Suprapubic skin (tissue), 3 donors: Measurements from ENCODE around the gene IL27RA.

Source experiments
- EP300 ChIP-seq: sonication (generic); formaldehyde crosslinking; IDR thresholded peaks from one replicate; pipeline ENCODE4 v1.6.1; 2017; ENCODE audit warnings: antibody characterized with exemption
- POLR2A ChIP-seq, 2 donors: fragments of 450-650 bp; IDR thresholded peaks; one replicate each; pipeline ENCODE4 v1.6.1; 2017; ENCODE audit warnings: antibody characterized with exemption in 2 of 2, mild to moderate bottlenecking in 2 of 2, moderate library complexity in 2 of 2
- TF ChIP-seq, protein P1 (sequence below), 2 donors: fragments of 200-600 bp in 1 of 2; fragments of 450-650 bp in 1 of 2; sonication (generic) in 1 of 2; IDR thresholded peaks; one replicate each; pipeline ENCODE4 v1.5.1; 2016 to 2019; ENCODE audit warnings: antibody characterized with exemption in 2 of 2, mild to moderate bottlenecking in 1 of 2, moderate library complexity in 1 of 2

DNA sequence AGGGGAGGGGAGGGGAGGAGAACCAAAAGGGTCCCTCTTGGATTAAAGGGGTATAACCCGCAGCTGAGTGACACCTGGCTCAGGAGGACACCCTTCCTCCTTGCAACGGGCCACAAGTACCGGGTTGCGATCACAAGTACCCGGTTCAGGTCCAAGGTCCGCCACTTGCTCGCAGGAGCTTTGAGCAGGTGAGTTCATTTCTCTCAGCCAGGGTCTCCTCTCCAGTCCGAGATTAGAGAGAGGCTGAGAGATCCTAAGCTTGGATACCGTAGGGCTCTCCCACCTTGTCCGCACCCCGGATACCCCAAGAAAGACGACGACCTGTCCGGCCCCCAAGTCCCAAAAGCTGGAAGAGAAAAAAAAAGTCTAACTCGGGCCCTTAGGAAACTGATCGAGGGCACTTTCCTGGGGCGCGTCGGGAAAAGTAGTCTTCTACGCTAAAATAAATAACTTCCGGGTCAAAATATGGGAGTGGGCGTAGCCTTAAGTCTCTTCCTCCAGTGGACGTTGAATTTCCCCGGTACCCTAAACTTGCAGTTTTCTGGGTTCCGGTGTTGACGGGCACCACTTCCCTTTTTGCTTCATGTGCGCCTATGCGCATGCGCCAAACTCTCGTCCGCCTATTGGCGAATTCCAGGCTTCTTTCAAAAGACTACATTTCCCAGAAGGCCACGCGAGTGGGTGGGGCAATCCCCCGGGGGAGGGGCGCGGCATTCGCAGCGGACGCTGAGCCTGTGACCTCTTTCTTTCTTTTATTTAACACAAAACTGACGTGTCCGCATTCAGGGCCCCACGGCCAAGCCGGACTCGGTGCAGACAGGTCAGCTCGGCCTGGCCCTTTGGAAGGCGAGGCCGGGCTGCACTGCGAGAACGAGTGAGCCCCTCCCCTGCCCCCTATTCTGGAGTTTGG is 49.6 kb downstream of the IL27RA start:
- TF ChIP-seq, protein P1, sequence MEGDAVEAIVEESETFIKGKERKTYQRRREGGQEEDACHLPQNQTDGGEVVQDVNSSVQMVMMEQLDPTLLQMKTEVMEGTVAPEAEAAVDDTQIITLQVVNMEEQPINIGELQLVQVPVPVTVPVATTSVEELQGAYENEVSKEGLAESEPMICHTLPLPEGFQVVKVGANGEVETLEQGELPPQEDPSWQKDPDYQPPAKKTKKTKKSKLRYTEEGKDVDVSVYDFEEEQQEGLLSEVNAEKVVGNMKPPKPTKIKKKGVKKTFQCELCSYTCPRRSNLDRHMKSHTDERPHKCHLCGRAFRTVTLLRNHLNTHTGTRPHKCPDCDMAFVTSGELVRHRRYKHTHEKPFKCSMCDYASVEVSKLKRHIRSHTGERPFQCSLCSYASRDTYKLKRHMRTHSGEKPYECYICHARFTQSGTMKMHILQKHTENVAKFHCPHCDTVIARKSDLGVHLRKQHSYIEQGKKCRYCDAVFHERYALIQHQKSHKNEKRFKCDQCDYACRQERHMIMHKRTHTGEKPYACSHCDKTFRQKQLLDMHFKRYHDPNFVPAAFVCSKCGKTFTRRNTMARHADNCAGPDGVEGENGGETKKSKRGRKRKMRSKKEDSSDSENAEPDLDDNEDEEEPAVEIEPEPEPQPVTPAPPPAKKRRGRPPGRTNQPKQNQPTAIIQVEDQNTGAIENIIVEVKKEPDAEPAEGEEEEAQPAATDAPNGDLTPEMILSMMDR (IDR thresholded peaks at IDR 0.05): no peak
- TF ChIP-seq EP300 (no peak), POLR2A (IDR thresholded peaks at IDR 0.05) (peak in 1 of 2 donors; percentile 31)
